ENCODE data around the gene GPR21. TPM values are rescaled to one million over a fixed set of nuclear protein-coding genes. Genes with fewer than 3 reads are reported as not detected.
A peak's percentile ranks its signal among the peaks of the same experiment; 100 is the strongest.

GPR21 gene, protein sequence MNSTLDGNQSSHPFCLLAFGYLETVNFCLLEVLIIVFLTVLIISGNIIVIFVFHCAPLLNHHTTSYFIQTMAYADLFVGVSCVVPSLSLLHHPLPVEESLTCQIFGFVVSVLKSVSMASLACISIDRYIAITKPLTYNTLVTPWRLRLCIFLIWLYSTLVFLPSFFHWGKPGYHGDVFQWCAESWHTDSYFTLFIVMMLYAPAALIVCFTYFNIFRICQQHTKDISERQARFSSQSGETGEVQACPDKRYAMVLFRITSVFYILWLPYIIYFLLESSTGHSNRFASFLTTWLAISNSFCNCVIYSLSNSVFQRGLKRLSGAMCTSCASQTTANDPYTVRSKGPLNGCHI
- total RNA-seq, result 0.59 and 1.0 TPM in 2 replicates

DNA sequence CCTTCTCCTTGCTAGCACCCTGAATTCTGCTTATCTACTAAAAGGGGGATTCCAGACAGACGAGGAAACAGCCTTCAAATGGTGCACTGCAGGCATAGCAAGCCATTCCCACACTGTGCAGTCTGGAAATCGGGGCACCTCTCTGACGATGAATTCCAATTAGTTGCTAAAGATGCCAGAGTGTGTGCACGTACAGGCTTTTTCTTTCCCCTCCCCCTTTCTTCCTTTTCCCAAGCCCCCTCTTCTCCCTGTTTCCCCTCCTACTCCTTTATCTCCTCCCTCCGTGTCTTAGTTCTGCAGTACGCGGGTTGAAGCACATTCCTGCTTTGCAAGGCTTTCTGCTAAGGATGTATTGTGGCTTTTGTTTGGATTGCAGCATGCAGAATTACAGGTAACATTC lies at the start of gene GPR21:
Gene GPR21, plus strand, starts transcription at position 316 of the 400 bp plus-strand sequence. CDS start 900 bp downstream, outside the sequence.
- no peak for DNase-seq (ENCODE audit: low spot score)
- intact Hi-C loops (cut with micrococcal nuclease), result no loop called here
- Mint-ChIP-seq H3K4me3 (ENCODE audit: low read depth) (no peak within 1 kb of the TSS), H3K36me3 (ENCODE audit: low read depth) (peaks cover 1% of the 10 kb centered on the region), H3K27ac (no peak within 1 kb of the TSS), H3K27me3 (ENCODE audit: low read depth) (no peaks in the 10 kb centered on the region), H3K9me3 (no peaks in the 10 kb centered on the region), H3K4me1 (ENCODE audit: low read depth) (peaks cover 5% of the 10 kb centered on the region)

DNA sequence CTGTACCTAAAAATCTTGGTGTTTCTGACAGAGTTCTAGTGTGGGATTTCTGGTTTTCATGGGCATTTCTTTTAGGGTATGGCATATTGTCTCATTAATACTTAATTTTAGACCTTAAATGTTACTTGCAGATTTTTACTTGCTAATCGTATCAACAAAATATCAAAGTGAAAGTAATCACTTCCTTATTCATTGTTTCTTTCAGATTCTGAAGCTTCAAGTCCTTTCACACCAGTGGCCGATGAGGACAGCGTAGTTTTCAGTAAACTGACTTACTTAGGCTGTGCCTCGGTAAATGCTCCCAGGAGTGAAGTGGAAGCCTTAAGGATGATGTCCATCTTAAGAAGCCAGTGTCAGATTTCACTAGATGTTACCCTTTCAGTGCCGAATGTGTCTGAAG lies 47.5 kb upstream of the GPR21 start:
- H3K4me3 Mint-ChIP-seq (ENCODE audit: low read depth), result no peak overlapping the region
- intact Hi-C loops (cut with micrococcal nuclease), result no loop called here
- peaks cover 6% of the 10 kb centered on the region for H3K4me1 Mint-ChIP-seq (ENCODE audit: low read depth)
- peaks cover 16% of the 10 kb centered on the region for H3K36me3 Mint-ChIP-seq (ENCODE audit: low read depth)
- DNase-seq (ENCODE audit: low spot score), result no peak
- H3K27ac Mint-ChIP-seq, result no peak overlapping the region
- no peaks in the 10 kb centered on the region for H3K9me3 Mint-ChIP-seq
- H3K27me3 Mint-ChIP-seq (ENCODE audit: low read depth), result no peaks in the 10 kb centered on the region

DNA sequence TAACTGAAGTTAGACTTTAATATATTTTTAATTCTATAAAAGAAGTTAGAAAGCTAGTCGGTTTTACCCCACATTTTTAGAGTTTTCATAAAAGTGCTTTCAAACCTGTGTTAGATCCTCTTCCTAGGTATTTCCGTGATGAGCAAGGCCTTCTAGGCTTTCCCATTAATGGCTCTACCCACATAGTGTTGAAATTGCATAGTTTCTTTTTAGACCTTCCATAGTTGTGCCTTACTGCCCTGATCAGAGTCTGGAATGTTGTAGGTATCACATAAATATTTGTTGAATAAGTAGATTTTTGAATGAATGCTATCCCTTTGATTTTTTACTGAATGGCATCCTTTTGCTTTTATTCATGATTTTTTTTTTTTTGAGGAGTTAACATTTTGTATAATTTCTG lies 45.3 kb upstream of the GPR21 start:
- H3K27ac Mint-ChIP-seq, result no peak overlapping the region
- peaks cover 8% of the 10 kb centered on the region for H3K4me1 Mint-ChIP-seq (ENCODE audit: low read depth)
- no peak for DNase-seq (ENCODE audit: low spot score)
- no peaks in the 10 kb centered on the region for H3K27me3 Mint-ChIP-seq (ENCODE audit: low read depth)
- intact Hi-C loops (cut with micrococcal nuclease), result no loop called here
- peaks cover 16% of the 10 kb centered on the region for H3K36me3 Mint-ChIP-seq (ENCODE audit: low read depth)
- H3K4me3 Mint-ChIP-seq (ENCODE audit: low read depth), result no peak overlapping the region
- no peaks in the 10 kb centered on the region for H3K9me3 Mint-ChIP-seq

DNA sequence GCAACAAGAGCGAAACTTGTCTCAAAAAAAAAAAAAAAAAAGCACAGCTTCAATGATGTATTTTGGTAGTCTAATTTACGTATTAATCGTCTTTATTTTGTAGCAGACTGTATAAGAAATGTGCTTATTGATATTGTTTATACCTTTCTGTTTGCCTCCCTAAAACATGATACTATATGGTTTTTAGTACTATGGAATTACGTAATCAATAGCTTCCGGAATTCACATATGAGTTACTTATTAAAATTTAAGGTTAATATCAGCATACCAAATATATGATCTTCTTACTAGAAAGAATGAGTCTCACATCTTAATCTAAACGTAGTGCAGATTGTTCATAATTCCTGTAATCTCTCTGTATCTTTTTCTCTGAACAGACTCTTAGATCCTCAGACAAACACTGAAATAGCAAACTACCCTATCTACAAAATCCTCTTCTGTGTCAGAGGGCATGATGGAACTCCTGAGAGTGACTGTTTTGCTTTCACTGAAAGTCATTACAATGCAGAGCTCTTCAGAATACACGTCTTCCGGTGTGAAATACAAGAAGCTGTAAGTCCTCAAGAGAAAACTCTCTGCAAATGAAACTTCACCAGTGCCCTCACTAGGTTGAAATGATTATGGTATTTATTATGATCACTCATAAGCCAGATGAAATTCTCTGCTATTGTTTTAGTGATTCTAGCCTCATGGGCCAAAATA lies 44.4 kb upstream of the GPR21 start:
- peaks cover 16% of the 10 kb centered on the region for H3K36me3 Mint-ChIP-seq (ENCODE audit: low read depth)
- peaks cover 8% of the 10 kb centered on the region for H3K4me1 Mint-ChIP-seq (ENCODE audit: low read depth)
- peak overlapping the region; percentile 29 for H3K27ac Mint-ChIP-seq
- no peaks in the 10 kb centered on the region for H3K27me3 Mint-ChIP-seq (ENCODE audit: low read depth)
- H3K4me3 Mint-ChIP-seq (ENCODE audit: low read depth), result no peak overlapping the region
- intact Hi-C loops (cut with micrococcal nuclease), result no loop called here
- no peaks in the 10 kb centered on the region for H3K9me3 Mint-ChIP-seq
- no peak for DNase-seq (ENCODE audit: low spot score)

DNA sequence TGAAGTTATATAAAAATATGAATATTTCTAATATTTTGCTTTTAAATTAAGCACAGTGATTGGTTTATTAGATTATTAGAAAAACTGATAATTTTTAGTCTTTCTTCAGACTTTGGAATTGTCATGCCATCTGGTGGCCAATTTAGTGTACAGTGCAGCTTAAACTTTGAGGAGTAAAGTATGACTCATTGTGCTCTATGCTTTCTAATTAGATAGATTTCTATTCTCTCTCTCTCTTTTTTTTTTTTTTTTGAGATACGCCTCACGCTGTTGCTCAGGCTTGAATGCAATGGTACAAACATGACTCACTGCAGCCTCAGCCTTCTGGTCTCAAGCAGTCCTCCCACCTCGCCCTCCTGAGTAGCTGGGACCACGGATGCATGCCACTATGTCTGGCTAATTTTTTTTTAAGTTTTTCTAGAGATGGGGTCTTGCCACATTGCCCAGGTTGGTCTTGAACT lies 42.1 kb upstream of the GPR21 start:
- Mint-ChIP-seq H3K27me3 (ENCODE audit: low read depth) (no peaks in the 10 kb centered on the region), H3K36me3 (ENCODE audit: low read depth) (peaks cover 11% of the 10 kb centered on the region), H3K27ac (no peak overlapping the region), H3K4me1 (ENCODE audit: low read depth) (peaks cover 8% of the 10 kb centered on the region), H3K9me3 (no peaks in the 10 kb centered on the region), H3K4me3 (ENCODE audit: low read depth) (no peak overlapping the region)
- intact Hi-C loops (cut with micrococcal nuclease), result loop anchor here (1.0 to 5.0 kb wide), 3 partner anchors 51 to 144 kb away; partner anchors contain the start of genes RABGAP1 and RC3H2
- peak; percentile 8 for DNase-seq (ENCODE audit: low spot score)

DNA sequence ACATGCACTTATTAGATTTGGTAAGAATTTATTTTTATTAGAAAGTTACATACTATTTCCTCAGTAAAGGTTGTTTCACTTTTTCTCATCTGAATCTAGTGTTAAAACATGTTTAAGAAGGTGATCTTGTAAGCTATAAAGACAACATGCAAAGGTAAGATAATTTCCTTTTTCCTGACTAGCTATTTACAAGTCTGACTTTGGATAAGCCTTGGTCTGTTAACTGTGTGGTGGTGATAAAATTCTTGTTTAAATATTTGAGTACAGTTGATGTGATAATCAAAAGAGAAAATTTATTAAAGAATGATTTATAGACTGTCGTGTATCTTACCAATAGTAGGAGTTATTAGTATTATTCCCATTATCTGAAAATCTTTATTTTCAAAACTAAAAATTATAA lies 36.9 kb upstream of the GPR21 start:
- H3K4me1 Mint-ChIP-seq (ENCODE audit: low read depth), result peaks cover 7% of the 10 kb centered on the region
- H3K4me3 Mint-ChIP-seq (ENCODE audit: low read depth), result no peak overlapping the region
- no peak for DNase-seq (ENCODE audit: low spot score)
- peaks cover 28% of the 10 kb centered on the region for H3K36me3 Mint-ChIP-seq (ENCODE audit: low read depth)
- no peaks in the 10 kb centered on the region for H3K27me3 Mint-ChIP-seq (ENCODE audit: low read depth)
- no peaks in the 10 kb centered on the region for H3K9me3 Mint-ChIP-seq
- intact Hi-C loops (cut with micrococcal nuclease), result no loop called here
- H3K27ac Mint-ChIP-seq, result no peak overlapping the region

DNA sequence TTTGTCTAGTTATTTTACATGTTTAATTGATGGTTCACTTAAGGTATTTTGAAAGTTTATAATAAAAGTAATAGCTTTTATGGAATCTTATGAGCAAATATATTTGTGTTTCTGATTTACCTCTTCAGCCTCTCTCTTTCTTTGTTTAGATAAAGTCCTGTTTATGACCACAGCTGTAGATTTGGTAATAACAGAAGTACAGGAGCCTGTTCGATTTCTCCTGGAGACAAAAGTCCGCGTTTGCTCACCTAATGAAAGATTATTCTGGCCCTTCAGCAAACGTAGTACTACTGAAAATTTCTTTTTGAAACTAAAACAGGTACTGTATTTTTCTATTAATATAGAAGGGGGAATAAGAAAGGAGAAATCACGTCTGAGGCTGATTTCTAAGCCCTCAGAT lies 35.0 kb upstream of the GPR21 start:
- Mint-ChIP-seq H3K27ac (no peak overlapping the region), H3K9me3 (no peaks in the 10 kb centered on the region), H3K27me3 (ENCODE audit: low read depth) (no peaks in the 10 kb centered on the region), H3K36me3 (ENCODE audit: low read depth) (peaks cover 33% of the 10 kb centered on the region), H3K4me3 (ENCODE audit: low read depth) (no peak overlapping the region), H3K4me1 (ENCODE audit: low read depth) (peaks cover 7% of the 10 kb centered on the region)
- intact Hi-C loops (cut with micrococcal nuclease), result no loop called here
- no peak for DNase-seq (ENCODE audit: low spot score)

DNA sequence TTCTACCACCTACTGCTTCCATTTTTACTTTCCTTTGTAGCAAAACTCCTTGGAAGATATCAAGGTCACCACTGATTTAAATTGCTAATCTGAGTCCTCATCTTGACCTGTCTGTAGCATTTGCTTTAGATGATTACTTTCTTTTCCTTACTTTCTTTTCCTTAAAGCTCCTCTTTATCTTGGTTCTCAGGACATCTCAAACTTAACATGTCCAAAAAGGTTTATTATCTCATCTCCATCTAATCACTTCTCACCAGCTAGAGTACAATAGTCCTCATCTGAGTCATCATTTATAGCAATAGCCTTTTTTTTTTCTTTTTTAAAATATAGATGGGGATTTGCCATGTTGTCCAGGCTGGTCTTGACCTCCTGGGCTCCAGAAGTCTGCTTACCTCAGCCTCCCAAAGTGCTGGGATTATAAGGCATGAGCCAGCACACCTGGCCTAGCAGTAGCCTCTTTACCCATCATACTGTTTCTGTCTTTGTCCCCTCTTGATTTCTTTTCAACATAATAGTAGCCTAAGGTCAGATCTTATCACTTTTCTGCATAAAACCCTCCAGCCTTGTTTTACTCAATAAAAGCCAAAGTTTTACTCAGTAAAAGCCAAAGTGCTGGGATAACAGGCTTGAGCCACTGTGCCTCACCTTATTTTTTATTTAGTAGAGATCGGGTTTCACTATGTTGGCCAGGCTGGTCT lies 32.9 kb upstream of the GPR21 start:
- Mint-ChIP-seq H3K9me3 (no peaks in the 10 kb centered on the region), H3K27ac (no peak overlapping the region), H3K4me1 (ENCODE audit: low read depth) (peaks cover 7% of the 10 kb centered on the region), H3K27me3 (ENCODE audit: low read depth) (no peaks in the 10 kb centered on the region), H3K4me3 (ENCODE audit: low read depth) (no peak overlapping the region), H3K36me3 (ENCODE audit: low read depth) (peaks cover 37% of the 10 kb centered on the region)
- intact Hi-C loops (cut with micrococcal nuclease), result no loop called here
- DNase-seq (ENCODE audit: low spot score), result no peak

DNA sequence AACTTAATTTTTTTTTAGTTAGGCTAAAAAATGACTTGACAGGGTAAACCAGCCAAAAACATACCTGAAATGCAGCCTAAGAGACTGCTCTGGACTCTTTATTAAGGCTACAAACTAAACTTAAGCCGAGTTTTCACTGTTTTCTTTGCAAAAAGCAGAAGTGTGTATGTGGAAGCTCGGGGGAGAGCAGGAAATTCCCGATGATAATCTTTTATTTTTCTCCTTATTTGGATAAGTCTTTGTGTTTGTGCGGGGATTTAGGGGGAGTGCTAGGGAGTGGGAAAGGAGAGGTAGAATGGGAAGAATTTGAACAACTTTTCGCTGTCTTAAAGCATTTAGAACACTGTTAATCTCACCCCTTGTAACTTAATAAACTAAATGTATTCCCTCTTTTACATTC lies 30.7 kb upstream of the GPR21 start:
- Mint-ChIP-seq H3K27me3 (ENCODE audit: low read depth) (no peaks in the 10 kb centered on the region), H3K27ac (no peak overlapping the region), H3K36me3 (ENCODE audit: low read depth) (peaks cover 30% of the 10 kb centered on the region), H3K9me3 (no peaks in the 10 kb centered on the region), H3K4me1 (ENCODE audit: low read depth) (peaks cover 7% of the 10 kb centered on the region), H3K4me3 (ENCODE audit: low read depth) (no peak overlapping the region)
- DNase-seq (ENCODE audit: low spot score), result no peak
- intact Hi-C loops (cut with micrococcal nuclease), result no loop called here

DNA sequence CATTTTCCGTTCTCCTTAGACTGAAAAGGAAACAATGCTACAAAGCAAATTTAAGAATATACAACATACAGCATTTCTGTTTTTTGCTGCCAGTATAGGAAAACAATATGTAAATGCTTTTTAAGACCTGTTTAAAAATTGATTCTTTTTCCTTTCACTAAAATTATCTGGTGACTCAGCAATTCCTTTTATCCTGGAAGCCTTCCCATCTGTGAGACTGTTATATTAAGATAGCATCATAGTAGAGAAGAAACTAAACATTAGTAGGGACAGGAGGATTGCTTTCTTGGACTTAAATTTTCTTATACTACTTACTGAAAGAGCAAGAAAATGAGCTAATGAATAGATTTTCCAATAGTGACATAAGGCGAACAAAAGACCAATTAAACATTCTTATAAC lies 30.0 kb upstream of the GPR21 start:
- no peaks in the 10 kb centered on the region for H3K27me3 Mint-ChIP-seq (ENCODE audit: low read depth)
- H3K27ac Mint-ChIP-seq, result no peak overlapping the region
- no peaks in the 10 kb centered on the region for H3K9me3 Mint-ChIP-seq
- intact Hi-C loops (cut with micrococcal nuclease), result no loop called here
- peaks cover 7% of the 10 kb centered on the region for H3K4me1 Mint-ChIP-seq (ENCODE audit: low read depth)
- DNase-seq (ENCODE audit: low spot score), result no peak
- no peak overlapping the region for H3K4me3 Mint-ChIP-seq (ENCODE audit: low read depth)
- peaks cover 30% of the 10 kb centered on the region for H3K36me3 Mint-ChIP-seq (ENCODE audit: low read depth)

DNA sequence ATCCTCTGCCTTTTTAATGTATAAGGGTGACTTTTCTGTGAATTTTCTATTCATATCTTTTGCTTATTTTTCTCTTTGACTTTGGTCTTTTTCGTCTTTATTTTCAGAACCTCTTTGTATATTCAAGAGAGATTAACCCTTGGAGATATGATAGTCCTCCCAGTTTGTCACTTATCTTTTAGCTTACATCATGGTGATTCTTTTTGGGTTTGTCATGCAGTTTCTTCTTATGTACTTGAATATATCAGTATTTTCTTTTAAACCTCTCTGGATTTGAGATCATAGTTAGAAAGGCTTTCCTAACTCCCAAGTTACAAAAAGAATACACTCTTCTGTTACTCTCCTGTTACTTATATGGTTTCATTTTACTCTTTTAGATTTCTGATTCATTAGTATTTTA lies 27.5 kb upstream of the GPR21 start:
- intact Hi-C loops (cut with micrococcal nuclease), result no loop called here
- peaks cover 15% of the 10 kb centered on the region for H3K36me3 Mint-ChIP-seq (ENCODE audit: low read depth)

DNA sequence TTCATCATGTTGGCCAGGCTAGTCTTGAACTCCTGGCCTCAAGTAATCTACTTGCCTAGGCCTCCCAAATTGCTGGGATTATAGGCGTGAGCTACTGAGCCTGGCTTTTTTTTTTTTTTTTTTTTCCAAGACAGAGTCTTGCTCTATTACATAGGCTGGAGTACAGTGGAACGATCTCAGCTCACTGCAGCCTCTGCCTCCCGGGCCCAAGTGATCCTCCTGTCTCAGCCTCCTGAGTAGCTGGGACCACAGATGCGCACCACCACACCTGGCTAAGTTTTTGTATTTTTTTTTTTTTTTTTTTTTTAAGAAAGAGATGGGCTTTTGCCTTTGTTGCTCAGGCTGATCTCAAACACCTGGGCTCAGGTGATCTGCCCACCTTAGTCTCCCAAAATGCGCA lies 26.2 kb upstream of the GPR21 start:
- intact Hi-C loops (cut with micrococcal nuclease), result no loop called here
- no peak for DNase-seq (ENCODE audit: low spot score)
- H3K4me1 Mint-ChIP-seq (ENCODE audit: low read depth), result no peaks in the 10 kb centered on the region
- no peaks in the 10 kb centered on the region for H3K27me3 Mint-ChIP-seq (ENCODE audit: low read depth)
- H3K9me3 Mint-ChIP-seq, result no peaks in the 10 kb centered on the region
- H3K4me3 Mint-ChIP-seq (ENCODE audit: low read depth), result no peak overlapping the region
- peaks cover 28% of the 10 kb centered on the region for H3K36me3 Mint-ChIP-seq (ENCODE audit: low read depth)
- no peak overlapping the region for H3K27ac Mint-ChIP-seq

More for the DNA sequence above, 27.5 kb upstream of the GPR21 start:
- H3K4me1 Mint-ChIP-seq (ENCODE audit: low read depth), result no peaks in the 10 kb centered on the region
- H3K27me3 Mint-ChIP-seq (ENCODE audit: low read depth), result no peaks in the 10 kb centered on the region
- no peak overlapping the region for H3K27ac Mint-ChIP-seq
- no peak for DNase-seq (ENCODE audit: low spot score)
- H3K4me3 Mint-ChIP-seq (ENCODE audit: low read depth), result no peak overlapping the region
- no peaks in the 10 kb centered on the region for H3K9me3 Mint-ChIP-seq

DNA sequence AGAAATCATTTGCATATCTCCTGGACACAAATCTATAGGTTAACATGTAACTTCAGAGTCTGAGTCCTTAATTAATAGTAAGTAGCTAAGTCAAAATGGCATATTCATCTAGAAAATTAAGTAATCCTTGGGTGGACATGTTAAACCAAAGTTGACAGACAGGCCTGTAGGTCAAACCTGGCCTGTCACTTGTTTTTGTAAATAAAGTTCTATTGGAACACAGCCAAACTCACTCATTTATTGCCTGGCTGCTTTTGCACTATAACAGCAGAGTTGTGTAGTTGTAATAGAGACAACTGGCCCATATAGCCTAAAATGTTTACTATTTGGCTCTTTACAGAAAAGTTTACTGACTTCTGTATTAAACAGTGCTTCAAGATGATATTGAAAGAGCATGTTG lies 24.6 kb upstream of the GPR21 start:
- Mint-ChIP-seq H3K36me3 (ENCODE audit: low read depth) (peaks cover 39% of the 10 kb centered on the region), H3K9me3 (peaks cover 4% of the 10 kb centered on the region), H3K4me1 (ENCODE audit: low read depth) (no peaks in the 10 kb centered on the region), H3K27ac (no peak overlapping the region), H3K4me3 (ENCODE audit: low read depth) (no peak overlapping the region), H3K27me3 (ENCODE audit: low read depth) (no peaks in the 10 kb centered on the region)
- DNase-seq (ENCODE audit: low spot score), result no peak
- intact Hi-C loops (cut with micrococcal nuclease), result no loop called here
